Raji (cell line): ENCODE results near the gene PROB1.
A peak's percentile ranks its signal among the peaks of the same experiment; 100 is the strongest.

Source experiments
- POLR2A ChIP-seq: IDR thresholded peaks from 2 replicates; pipeline ENCODE4 v1.6.1; 2011; ENCODE audit warnings: low read depth, low read length, control low read depth; ENCODE audit not compliant: insufficient read depth

PROB1 gene, protein sequence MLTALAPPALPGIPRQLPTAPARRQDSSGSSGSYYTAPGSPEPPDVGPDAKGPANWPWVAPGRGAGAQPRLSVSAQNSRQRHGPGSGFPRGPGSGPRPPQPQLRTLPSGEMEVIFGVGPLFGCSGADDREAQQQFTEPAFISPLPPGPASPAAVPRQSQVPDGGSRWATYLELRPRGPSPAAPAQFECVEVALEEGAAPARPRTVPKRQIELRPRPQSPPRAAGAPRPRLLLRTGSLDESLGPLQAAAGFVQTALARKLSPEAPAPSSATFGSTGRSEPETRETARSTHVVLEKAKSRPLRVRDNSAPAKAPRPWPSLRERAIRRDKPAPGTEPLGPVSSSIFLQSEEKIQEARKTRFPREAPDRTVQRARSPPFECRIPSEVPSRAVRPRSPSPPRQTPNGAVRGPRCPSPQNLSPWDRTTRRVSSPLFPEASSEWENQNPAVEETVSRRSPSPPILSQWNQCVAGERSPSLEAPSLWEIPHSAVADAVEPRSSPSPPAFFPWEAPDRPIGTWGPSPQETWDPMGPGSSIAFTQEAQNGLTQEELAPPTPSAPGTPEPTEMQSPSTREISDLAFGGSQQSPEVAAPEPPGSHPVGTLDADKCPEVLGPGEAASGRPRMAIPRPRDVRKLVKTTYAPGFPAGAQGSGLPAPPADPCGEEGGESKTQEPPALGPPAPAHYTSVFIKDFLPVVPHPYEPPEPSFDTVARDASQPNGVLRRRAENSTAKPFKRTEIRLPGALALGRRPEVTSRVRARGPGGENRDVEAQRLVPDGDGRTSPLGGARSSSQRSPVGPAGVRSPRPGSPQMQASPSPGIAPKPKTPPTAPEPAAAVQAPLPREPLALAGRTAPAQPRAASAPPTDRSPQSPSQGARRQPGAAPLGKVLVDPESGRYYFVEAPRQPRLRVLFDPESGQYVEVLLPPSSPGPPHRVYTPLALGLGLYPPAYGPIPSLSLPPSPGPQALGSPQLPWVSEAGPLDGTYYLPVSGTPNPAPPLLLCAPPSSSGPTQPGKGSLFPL

DNA sequence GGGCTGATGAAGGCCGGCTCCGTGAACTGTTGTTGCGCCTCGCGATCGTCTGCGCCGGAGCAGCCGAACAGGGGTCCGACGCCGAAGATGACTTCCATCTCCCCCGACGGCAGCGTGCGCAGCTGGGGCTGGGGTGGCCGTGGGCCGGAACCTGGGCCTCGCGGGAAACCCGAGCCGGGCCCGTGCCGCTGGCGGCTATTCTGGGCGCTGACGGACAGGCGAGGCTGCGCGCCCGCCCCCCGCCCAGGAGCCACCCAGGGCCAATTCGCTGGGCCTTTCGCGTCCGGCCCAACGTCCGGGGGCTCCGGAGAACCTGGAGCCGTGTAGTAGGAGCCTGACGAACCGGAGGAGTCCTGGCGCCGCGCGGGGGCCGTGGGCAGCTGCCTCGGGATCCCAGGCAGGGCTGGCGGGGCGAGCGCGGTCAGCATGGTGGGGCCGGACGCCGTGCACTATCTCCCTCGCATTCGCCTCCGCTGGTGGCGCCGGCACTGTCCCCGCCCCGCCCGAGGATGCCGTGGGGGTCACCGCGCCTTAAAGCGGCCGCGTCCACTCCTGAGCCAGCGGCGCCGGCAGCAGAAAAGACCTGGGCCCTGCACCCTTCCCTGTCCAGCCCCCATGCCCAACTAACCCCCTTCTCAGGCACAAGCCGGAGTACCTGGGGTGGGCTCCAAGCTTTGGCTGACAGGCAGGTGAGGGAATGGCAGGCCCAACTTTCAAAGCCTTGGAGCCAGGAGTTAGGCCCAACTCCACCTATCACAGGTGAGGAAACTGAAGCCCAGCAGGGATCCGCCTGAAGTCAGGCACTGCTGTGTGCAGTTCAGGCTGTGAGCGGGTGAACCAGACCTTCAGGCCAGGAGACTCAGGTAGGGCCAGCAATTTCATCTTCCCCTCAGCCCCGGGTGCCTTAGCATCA is at the start of gene PROB1:
Gene PROB1 (minus strand): TSS at position 451 of the 913 bp plus-strand sequence. CDS start 23 bp downstream, at position 428.
- TF ChIP-seq POLR2A, result 0 out of 2 replicates have a peak, but pooled peaks have one; percentile 16

DNA sequence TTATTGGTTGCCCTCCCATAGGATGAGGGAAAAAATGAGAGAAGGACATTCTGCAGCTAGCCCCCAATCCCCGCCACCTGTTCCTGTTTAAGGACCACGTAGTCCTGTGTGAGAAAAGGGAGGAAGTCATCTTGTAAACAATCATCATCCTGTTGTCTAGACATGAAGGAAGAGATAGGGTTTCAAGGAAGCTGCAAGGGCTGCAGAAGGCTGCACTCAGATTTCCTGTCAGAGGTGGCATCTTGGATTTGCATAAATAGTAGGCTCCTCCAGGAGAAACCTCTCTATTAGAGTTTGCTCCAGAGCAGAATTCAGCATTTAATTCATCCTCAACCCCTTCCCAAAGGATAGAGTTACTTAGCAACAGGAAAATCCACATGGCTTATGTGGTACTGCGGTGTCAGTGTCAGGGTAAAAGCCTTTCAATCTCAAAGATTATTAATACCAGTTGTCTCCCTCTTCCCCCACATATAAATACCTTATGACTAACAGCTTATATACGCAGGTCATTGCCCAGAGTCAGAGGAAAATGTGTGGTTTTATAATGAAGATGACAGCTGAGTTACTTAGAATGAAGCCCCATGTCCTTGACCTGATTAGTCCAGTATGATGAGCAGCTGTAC is 49.0 kb upstream of the PROB1 start:
- no peak for TF ChIP-seq POLR2A

DNA sequence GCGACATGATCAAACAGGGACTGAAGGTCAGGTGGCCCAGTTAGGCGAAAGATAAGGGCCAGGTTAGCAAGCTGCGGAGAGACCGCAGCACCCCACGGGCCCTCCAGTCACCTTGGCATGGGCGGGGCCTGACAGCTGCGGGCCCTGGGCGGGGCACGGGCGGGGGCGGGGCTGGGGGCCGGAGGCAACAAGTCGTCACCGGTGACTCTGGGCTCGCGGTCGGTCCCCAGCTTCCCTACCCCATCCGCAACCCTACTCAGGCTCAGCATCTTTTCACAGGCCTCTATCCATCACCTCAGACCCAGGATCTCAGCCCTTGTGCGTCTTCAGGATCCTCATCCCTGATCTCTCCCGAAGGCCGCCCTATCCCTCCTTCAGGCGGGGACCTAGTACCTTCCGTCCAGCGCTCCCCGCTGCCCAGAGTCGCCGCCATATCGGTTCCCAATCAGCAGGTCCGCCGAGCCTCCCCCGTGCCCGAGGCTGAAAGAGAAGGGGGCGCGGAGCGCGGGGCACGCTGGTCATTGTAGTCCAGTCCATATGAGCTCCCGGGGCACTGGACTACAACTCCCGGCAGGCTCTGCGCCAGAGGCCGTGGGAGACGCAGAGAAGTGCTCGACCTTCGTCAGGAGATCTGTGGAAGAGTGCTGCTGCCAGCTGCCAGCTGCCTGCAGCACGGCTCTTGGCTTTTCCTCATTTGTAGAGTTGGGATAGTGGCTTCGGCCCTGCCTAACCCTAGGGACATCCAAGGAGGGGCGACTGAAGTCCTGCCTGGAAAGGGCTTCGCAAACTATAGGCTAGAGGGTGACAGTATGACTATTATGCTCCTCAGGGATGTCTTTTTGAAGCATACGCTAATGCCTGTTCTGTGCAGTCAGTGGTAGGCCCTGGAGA is 44.4 kb upstream of the PROB1 start, which contains the start of gene DNAJC18:
Gene DNAJC18 (minus strand): TSS at position 513 of the 891 bp plus-strand sequence. CDS start 80 bp downstream, at position 433.
- TF ChIP-seq POLR2A, result peak; percentile 76

DNA sequence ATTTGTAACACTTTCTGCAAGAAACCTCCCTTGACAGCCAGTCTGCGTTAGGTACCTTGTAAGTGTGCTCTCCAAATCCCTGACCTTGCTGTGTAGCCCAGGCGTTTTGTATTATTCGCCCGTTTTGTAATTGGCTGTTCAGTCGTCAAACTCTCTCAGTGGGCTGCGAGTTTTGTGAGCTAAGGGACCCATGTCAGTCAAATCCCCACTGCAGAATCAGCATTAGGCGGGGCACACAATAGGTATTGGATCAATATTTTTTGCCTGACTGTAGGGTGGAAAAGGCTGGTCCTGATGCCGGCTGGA is 43.8 kb upstream of the PROB1 start:
- no peak for TF ChIP-seq POLR2A

DNA sequence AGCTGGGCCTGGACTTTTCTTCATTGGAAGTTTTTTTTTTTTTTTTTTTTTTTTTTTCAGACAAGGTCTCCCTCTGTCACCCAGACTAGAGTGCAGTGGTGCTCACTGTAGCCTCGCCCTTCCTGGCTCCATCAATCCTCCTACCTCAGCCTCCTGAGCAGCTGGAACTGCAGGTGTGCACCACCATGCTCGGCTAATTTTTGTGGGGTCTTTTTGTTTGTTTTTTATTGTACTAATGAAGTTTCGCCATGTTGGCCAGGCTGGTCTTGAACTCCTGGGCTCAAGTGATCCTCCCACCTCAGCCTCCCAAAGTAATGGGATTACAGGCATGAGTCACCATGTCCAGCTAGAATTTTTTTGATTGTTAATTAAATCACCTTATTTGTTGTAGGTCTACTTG is 40.8 kb upstream of the PROB1 start:
- TF ChIP-seq POLR2A, result no peak

DNA sequence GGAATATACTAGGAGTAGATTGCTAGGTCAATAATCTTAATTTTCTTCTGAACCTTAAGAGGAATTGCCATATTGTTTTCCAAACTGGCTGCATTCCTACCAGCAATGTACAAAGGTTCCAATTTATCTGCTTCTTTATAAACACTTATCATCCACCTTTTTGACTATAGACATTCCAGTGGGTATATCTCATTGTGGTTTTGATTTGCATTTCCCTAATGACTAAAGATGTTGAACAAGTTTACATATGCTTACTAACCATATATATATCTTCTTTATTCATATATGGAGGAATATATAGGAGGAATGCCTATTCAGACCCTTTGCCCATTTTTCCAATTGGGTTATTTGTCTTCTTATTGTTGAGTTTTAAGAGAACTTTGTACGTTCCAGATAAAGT is 36.8 kb upstream of the PROB1 start:
- no peak for TF ChIP-seq POLR2A

DNA sequence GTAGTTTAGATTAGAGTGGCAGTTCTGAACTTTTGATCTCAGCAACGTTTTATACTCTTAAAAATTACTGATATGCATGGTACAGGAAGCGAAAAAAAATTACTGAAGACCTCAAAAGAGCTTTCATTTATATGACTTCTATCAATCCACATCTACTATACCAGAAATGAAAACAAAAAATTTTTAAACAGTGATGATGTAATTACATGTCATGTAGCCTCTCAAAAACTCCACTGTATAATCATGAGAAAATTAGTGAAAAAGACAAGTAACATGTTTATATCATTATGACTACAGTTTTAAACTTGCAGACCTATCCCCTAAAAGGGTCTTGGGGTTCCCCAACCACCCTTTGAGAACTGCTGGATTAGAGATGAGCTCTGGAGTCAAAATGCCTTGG is 35.1 kb upstream of the PROB1 start:
- TF ChIP-seq POLR2A, result no peak

DNA sequence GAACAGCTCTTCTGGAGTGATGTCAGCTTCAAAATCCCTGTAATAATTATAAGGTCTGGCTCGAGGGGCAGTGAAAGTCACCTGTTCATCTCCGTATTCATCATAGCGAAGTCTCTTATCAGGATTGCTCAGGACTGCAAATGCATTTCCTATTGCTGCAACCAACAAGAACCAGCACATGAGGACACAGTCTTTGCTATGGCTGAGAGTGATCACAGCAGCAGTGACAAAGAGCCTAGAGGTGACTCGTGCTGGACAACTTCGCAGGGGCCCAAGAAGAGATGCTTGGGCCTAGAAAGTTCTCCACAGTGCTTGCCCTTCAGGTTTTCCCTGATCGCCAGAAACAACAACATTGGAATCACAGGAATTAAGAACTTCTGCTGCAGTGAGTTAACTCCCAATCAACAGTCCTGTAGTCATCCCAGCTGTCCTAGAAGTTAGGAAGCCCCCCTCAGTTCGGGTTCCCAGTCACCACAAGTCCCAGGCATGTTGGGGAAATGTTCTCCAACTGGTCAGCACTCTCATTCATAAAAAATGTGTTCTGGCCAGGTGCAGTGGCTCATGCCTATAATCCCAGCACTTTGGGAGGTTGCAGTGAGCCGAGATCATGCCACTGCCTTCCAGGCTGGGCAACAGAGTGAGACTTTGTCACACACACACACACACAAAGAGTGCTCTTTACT is 31.4 kb upstream of the PROB1 start:
- TF ChIP-seq POLR2A, result no peak

DNA sequence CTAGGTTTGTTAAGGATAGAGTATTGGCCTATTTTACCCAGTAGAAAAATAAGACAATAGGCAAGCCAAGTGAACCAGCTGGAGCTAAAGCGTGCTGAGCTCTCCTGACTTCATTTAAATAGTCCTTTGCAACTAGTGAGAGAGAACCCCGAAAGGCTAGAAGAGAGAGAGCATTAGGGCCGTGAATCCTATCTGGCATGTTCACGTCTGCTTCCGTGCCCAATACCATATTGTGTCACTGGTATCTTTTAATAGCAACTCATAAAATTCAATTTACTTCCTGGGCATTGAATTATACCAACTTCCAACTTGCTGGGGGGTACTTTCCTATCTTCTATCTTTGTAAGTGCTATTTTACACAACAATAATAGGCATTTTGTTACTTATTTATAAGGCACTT is 30.6 kb upstream of the PROB1 start:
- no peak for TF ChIP-seq POLR2A

DNA sequence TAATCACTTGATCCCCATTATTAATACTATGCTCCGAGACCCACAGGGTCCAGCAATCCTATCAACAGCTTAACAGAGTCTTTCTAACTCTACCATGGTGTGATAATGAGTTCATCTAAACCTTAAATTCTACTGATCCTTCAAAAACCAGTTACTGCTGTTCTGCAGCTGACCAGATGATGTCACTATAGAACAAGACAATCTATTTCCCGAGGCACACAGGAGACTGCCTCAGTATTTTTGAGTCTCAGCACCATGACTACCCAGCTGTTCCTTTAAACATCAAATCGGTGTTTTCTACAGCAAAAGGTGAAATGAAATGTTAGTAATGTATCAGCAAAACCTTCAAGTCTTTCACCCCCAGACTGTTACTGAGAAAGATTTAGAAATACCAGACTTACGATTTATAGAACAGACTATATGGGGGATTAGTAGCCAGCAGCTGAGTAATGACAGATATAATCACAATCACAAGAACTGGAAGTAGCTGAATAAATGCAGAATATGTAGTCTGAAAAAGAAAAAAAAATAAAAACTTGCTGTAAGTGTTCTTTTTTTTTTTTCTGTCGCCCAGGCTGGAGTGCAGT is 27.5 kb upstream of the PROB1 start:
- TF ChIP-seq POLR2A, result no peak

DNA sequence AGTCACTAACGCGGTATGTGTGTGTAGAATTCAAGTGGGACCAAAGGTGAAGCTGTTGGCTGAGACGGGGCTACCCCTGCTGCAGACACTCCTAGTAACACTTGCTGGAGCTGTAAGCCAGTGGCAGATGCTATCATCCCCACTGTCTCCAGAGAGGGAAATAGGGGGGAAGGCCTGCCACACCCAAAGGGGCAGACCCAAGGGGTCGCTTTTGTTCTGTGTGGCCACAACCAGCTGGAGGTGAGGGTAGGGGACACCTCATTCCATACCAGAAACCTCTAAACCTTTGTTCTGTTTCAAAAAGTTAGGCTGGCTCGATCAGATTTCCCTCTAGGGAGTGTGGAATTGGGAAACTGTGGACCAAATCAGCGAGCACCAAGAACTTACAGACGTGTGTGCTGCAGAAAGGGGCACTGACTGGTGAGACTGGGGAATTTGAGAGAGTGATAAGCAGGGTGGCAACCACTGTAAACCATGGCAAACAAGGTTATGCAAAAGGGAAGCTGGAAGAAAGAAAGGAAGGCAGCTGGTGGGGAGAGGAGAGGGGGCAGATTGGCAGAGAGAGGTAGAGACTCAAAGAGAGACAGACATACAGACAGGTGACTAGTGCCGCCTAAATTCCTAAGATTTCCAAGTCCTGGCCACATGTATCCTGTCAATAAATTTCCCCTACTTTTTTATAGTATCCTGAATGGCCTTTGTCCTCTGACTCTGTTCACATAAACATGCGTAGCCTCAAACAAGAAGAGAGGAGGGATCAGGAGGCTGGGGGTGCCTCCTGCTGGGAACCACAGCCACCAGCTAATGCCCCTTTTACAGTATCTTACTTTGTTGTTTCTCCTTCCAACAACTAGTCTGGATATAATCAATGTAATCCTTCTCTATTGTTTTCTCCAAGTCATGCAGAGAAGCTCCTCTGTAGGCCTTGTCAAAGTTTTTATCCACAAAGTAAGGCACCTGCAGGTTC is 24.6 kb upstream of the PROB1 start:
- TF ChIP-seq POLR2A, result no peak
